ENCODE data around the gene IMPDH1.

Gene IMPDH1

GRCh38 chr7:128405471-128406313 lies 4.1 kb downstream of the IMPDH1 start:
- no peak for DNase-seq

- DNase-seq, result no peak
These were observed 4.8 kb downstream of the IMPDH1 start for GRCh38 chr7:128404886-128405470.

GRCh38 chr7:128404143-128404681 lies 5.6 kb downstream of the IMPDH1 start:
- no peak for DNase-seq

GRCh38 chr7:128403676-128404075 lies 6.1 kb downstream of the IMPDH1 start:
- no peak for DNase-seq

GRCh38 chr7:128402356-128402755 lies 7.4 kb downstream of the IMPDH1 start:
- no peak for DNase-seq

GRCh38 chr7:128400566-128400965 lies 9.2 kb downstream of the IMPDH1 start:
- DNase-seq, result no peak

GRCh38 chr7:128399991-128400390 lies 9.8 kb downstream of the IMPDH1 start:
- no peak for DNase-seq

GRCh38 chr7:128398841-128399135 lies 11.0 kb downstream of the IMPDH1 start:
- no peak for DNase-seq

- no peak for DNase-seq
These were observed 11.6 kb downstream of the IMPDH1 start for GRCh38 chr7:128398016-128398840.

GRCh38 chr7:128396357-128396756 lies 13.4 kb downstream of the IMPDH1 start:
- no peak for DNase-seq

GRCh38 chr7:128395748-128396147 lies 14.0 kb downstream of the IMPDH1 start:
- no peak for DNase-seq

GRCh38 chr7:128394904-128395496 lies 14.8 kb downstream of the IMPDH1 start:
- DNase-seq, result no peak

- no peak for DNase-seq
These were observed 16.1 kb downstream of the IMPDH1 start for GRCh38 chr7:128393526-128394330.

GRCh38 chr7:128392446-128393327 lies 17.1 kb downstream of the IMPDH1 start:
- DNase-seq, result no peak

- DNase-seq, result no peak
These were observed 18.0 kb downstream of the IMPDH1 start for GRCh38 chr7:128391805-128392204.

- no peak for DNase-seq
These were observed 18.8 kb downstream of the IMPDH1 start for GRCh38 chr7:128390871-128391565.

- no peak for DNase-seq
These were observed 20.0 kb downstream of the IMPDH1 start for GRCh38 chr7:128389618-128390329.

- DNase-seq, result no peak
These were observed 20.6 kb downstream of the IMPDH1 start for GRCh38 chr7:128389085-128389617.

GRCh38 chr7:128388145-128388485 lies 21.7 kb downstream of the IMPDH1 start:
- no peak for DNase-seq

All from NCI-H1048 (cell line).